ENCODE data around the gene PRKCE.

The PRKCE gene

DNA sequence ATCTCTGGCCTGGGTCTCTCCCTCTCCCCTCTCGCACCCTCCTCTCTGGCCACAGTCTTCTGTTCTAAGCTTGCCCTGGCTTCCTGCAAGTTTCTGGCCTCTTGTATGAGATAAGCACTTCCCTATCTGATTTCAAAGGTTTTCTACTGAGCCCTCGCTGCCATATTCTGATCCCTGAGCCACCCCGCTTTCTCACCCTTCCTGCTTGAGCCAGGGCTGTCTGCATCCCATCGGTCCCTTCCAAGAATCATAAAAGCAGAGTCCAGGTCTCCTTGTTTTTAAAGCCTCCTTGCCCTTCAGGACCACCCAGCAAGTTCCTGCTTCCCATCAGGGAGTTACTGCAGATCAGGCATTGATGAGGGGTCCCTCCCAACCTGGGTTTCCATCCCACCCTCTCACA is 110.2 kb downstream of the PRKCE start:
- no peak for DNase-seq

DNA sequence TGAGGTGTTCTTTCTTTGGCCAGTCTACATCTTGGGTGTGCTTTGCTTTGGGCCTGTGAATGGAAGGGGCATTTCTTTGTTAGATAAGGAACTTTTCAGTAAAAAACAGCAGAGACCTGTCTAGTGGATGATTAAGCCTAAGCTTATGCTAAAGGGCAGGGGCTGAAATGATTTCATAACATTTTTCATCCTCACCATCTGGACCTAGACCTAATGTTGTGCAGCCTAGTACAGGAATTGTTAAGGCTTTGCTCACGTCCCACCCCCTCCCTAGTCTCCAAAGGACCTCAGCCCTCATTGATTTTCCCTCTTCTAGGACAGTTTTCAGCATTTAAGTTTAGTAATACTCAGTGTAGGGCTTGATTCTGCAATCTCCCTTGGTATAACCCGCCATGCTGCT is 111.8 kb downstream of the PRKCE start:
- DNase-seq, result no peak

GRCh38 chr2:45763797-45764196 is 112.3 kb downstream of the PRKCE start:
- no peak for DNase-seq

- no peak for DNase-seq
Measured at GRCh38 chr2:45765007-45765727, 113.7 kb downstream of the PRKCE start.

DNA sequence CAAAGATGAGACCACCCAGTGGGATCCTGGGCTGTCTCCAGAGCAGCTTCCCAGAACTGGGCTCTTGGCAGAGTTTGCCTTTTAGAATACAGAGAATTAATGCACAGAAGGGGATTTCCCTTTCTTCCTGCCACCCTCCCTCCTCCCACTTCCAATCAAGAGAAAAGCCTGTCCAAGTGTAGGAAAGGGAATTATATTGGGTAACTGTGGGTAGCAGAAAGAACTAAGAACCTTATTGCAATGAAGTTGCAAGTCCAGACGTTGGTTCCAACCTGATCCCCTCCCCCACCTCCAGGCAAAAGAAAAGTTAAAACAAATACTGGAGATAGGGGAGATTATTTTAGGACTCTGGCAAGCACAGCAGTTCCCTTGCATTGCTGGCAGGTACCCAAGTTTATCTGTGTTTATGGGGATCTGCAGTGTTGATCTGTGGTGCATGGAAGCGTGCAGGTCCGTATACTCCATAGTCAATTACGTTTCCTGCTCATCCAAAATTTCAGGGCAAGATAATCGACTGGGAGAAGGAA is 114.3 kb downstream of the PRKCE start:
- no peak for DNase-seq

- no peak for DNase-seq
Measured at GRCh38 chr2:45768208-45768607, 116.7 kb downstream of the PRKCE start.

DNA sequence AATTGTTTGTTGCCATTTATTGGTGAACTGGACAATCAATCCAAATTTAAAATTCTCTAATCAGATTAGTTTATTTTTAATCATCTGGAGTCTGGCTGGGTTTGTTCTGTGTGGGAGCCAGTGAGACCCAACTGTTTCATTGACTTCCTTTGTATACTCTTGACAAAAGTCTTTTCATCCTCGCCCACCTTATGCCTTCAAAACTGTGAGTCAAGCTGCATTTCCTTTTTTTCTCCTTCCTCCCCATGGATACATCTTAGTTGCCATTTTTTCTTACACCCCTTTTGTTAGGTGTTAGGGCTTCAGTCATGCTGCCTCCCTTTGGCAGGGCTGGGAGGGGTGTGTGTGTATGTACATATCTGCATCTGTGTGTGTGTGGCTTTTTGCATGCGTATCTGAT is 117.6 kb downstream of the PRKCE start:
- DNase-seq, result no peak

DNA sequence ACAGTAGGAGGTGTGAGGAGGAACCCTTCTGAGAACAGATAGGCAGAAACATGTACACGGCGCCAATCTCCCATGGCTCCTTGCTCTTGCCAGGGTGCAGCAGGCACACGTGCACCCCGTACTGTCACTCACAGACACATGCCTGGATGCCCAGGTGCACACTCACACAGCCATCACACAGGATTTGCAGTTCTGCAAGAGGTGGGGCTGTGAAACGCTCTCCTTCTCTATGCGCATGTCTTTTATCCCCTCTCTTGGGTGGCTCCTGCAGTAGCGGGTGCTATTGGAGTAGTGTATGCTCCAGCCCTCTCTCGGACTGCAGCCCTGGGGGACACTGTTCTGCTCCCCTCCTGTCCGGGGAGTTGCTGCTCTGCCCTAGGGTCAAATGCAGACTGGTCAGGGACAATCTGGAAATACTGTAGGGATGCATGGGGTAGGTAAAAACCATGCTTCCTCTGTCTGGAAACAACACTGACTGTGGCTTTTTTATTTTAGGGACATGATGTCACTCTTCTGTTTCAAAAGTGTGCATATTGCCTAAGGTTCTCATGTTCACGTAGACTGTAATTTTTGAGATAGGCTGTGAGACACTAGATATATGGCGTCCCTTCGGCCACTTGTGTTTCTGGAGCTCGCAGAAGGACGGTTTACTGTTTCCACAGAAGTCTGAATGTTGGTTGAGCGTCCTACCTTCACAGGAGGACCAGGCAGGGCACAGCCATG is 118.5 kb downstream of the PRKCE start:
- DNase-seq, result no peak

GRCh38 chr2:45770811-45771210 is 119.3 kb downstream of the PRKCE start:
- DNase-seq, result no peak

DNA sequence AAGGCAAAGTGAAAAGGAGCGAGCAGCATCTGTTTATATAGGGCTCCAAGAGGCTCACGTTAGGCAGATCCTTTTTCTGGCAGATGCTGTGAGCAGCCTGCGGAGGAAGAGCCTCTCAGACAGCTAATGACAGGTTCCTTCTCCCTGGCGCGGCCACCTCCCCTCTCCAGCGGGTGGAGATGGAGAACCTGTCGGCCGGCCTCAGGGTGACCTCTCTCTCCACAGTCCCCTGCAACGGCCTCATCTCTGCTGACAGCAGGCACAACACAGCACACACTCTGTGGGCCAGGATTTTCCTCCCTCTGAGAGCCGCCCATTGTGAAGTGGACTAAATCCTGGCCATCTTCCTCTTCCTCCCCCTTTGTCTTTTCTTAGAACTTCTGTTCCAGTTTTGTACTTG is 119.8 kb downstream of the PRKCE start:
- DNase-seq, result no peak

DNA sequence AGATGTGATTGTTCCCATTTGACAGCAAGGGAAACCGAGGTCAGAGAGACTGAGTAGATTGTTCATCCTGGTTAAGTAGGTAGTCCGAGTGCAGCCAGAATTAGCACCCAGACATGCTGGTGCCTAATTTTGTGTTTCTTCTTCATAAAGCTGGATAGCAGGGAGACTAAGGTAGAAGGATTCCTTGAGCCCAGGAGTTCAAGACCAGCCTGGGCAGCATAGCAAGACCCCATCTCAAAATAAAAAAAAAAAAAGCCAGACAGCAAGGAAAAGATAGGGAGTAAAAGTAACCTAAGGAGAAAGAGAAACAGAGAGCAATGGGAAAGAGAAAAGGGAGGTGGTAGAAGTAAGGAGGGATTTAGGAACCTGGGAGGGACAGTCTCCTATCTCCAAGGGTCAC is 120.6 kb downstream of the PRKCE start:
- DNase-seq, result no peak

GRCh38 chr2:45773909-45774308 is 122.4 kb downstream of the PRKCE start:
- DNase-seq, result no peak

DNA sequence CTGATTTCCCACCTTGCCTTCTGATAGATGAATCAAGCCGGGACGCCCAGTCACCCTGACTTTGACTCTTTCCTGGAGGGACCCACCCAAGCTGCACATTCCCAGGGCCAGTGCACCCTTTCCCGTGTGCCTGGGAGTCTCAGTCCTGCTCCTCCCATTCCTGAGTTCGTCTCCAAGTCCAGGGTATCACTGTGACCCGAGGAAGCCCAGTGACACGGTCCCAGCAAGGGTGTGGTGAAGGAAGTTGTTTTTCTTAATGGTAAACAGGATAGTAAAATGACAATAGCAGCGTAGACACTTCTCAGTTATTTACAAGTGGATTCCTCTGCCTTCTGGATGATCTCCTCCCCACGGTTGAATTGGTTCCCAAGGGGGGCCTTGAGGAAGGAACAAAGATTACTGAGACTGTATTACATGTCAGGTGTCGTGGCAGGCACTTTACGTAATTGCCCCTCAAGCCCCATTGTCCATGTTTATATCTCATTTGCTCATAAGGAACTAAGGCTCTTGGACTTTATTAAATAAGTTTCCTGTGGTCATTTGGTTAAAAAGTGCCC is 123.3 kb downstream of the PRKCE start:
- DNase-seq, result no peak

DNA sequence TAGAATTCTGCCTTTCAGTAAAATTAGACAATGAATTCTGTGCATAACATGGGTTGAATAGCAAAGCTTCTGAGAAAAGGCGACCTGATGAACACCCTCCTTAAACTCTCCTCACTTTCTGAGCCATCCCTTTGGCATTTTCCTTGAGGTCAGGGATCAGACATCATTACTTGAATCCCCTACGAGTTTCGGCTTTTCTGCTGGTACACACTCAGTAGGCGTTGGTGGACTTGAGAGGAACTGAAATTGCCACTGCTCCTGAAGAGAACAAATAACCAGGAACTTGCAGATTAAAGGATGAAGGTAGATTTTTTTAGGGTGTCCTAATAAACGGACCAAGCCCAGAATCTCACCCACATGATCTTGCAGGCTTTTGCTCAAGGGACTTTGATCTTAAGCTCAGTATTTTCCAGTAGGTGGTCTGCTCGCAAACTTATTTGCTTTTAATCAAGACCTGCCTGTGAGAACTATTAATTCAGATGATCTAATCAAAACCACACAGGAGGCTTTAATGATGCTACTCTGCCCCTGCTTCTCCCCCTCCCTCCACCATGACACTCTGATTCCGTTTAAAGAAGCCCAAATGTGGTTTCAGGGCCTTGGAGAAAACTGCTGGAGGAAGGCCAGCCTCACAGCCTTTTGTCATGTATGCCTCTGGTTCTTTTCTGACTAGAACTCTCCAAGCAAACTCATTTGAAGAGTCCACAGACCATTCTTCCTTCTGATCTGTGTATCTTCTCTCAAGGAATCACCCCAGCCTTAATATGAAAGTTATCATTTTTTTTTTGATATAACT is 124.9 kb downstream of the PRKCE start:
- DNase-seq, result no peak

DNA sequence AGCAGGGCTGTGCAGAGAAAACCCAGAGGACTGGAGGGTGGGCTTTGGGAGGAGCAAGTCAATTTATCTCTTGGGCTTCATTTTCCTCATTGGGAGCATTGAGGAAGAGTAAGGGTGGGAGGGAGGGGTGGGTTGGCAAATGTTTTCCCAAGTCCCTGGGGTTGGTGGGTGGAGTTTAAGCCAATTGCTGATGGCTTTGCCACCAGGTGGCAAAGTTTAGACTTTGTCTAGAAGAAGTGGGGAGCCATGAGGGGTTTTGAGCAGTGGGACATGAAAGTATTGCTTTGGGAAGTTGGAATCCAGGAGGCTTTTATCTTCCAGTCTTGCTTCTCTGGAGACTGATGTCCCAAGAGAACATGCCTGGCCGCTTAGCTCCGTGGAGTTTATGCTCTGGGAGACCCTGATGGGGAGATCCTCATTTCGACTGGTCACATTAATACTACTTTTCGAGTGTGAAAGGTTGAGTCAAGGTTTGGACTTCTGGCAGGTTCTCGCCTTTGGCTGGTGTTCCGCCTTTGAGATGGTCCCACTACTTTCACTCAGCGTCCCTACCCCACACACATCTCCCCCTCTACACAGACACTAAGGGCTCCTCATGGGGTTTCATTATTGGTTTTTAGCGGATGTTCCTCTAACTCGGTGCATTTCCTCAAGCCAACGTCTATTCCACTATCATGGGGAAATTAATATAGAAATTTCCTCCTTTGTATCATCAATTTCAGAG is 126.7 kb downstream of the PRKCE start:
- no peak for DNase-seq

DNA sequence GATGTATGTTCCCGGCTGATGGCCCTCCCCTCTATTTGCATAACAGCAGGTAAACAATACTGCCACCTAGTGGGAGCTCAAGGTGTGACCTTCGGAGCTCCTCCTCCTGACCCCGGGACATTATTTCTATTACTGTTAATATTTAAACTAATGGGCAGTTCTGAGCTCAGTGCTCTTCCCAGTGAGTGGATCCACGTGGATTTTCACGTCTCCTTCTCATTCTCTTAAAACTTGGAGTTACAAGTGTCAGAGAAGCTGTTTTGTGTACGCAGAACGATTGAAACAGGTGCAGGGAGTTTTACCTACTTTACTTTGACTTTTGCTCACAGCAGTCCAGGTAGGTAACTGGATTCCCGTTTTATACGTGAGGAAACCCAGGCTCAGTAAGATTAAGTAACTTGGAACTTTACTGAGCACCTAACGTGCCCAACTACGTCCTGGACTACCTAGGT is 127.3 kb downstream of the PRKCE start:
- peak; percentile 23 for DNase-seq

DNA sequence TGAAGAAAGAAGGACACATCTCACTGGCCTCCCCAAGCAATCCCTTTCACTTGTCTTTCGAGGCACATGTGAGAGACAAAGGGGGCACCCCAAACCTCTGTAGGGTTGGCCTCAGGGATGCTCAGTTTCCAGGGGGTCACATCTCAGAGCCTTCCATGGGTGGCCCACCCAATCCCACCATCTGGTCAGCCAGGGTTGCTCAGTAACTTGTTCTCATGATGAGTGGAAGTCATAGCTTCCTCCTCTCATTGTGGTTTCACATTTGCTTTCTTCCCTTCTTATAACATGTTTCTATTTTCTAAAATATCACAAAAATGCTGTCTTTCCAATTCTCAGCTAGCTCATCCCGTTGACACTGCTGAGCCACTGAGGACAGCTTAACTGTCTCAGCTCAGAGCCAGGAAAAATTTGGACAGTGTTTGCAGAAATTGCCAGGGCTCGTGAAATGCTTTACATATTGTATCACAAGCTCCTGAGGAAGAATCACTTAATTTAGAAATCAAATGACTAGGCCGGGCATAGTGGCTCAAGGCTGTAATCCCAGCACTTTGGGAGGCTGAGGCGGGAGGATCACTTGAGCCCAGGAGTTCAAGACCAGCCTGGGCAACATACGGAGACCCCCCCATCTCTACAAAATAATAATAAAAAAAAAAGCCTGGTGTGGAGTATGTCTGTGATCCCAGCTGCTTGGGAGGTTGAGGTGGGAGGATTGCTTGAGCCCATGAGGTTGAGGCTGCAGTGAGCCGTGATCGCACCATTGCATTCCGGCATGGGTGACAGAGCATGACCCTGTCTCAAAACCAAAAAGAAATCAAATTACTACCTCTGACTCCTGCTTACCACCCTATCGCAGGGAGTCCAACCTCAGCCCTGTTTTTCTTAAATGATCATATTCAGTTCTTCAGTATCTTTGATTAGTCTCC is 129.3 kb downstream of the PRKCE start:
- DNase-seq, result no peak

DNA sequence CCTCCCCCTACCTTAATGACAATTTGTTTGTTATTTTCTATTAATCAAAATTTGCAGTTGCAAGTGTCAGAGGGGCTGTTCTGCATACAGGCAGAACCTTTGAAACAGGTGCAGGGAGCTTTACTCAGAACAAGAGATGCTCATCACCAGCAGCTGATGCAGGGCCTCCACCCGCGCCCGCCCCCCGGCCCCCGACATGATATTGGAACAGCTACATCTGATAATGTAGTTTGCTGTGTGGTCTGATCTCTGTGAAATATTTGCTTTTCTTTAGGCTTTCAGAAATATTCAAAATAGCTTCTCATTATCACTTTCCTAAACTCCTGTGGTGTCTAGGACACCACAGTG is 130.0 kb downstream of the PRKCE start:
- no peak for DNase-seq

GRCh38 chr2:45782436-45782835 is 131.0 kb downstream of the PRKCE start:
- DNase-seq, result no peak

DNA sequence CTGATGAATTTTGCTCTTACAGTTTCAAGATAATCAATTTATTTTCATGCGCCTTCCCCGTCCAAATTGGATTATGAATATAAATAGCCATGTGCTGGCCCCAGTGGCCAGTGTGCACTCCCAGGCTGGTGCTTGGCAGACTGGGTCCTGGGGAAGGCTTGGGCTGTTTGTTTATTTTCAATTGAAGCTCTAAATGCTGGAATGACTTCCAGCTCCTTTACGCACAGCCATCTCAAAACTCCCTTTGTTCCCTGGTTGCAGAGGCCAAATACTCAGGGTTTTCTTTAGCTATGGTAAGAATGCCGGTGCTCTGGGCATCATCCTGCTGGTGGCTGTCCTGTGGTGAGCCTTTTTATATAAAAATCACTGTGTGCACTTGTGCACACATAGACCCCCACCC is 131.5 kb downstream of the PRKCE start:
- no peak for DNase-seq

DNA sequence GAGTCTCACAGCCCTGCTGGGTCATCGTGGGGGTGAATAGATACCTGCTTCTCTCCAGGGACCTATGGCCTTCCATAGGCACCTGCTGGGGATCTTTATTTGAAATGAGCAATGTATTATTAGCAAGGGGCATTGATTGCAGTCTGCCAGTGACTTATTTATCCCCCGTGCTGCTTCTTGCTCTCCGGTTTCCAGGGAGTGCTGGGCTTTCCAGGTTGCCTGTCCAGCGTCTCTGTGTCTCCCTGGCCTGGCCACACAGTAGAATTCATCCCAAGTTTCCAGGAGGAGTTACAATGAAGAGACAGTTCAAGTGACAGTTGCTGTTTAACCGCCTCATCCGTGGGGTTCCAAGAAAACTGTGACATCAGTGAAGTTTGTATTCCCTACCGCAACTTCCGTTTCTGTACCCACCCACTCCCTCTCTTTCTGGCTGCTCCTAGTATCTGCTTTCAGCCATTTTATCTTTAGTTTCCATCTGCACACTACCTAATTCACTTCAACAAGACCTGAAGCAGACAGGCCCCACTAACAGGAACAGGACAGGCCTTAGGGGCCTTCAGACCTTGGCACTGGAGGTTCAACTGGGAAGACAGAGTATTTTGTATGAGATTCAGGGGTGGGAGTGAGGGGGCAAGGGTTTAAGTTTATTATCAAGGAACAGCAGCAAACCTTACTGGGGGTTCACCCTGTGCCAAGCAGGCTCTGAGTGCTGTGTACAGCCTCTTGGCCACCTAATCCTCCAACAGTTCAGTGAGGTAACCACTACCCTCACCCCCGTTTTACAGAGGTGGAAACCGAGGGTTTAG is 134.8 kb downstream of the PRKCE start:
- DNase-seq, result no peak

Data from NCI-H226 (cell line).